H9 (cell line): ENCODE measurements around the gene S100P. TPM values are rescaled to one million over a fixed set of nuclear protein-coding genes. Genes with fewer than 3 reads are reported as not detected.

Source experiments
- DNase-seq: peaks from one replicate; pipeline ENCODE4 v3.0.0-alpha.2; 2017
- H2AFZ ChIP-seq: one replicate; pipeline ENCODE4 v1.6.1; 2013; ENCODE audit warnings: mild to moderate bottlenecking, low read length, control low read depth, moderate library complexity
- H2AK5ac ChIP-seq: 2 replicates; pipeline ENCODE4 v1.6.1; 2013; ENCODE audit warnings: low read length, control low read depth, mixed read lengths; ENCODE audit not compliant: insufficient read length
- H2BK120ac ChIP-seq: one replicate; pipeline ENCODE4 v1.6.1; 2013; ENCODE audit warnings: low read depth, mild to moderate bottlenecking, low read length, control low read depth, inconsistent platforms; ENCODE audit not compliant: poor library complexity, severe bottlenecking
- H2BK12ac ChIP-seq: 2 replicates; pipeline ENCODE4 v1.6.1; 2013; ENCODE audit warnings: low read length, control low read depth, mixed read lengths, low read depth; ENCODE audit not compliant: insufficient read length
- H2BK15ac ChIP-seq: 2 replicates; pipeline ENCODE4 v1.6.1; 2013; ENCODE audit warnings: low read depth, low read length, control low read depth
- H2BK20ac ChIP-seq: one replicate; pipeline ENCODE4 v1.6.1; 2013; ENCODE audit warnings: low read depth, mild to moderate bottlenecking, low read length, control low read depth, inconsistent platforms; ENCODE audit not compliant: poor library complexity, severe bottlenecking
- H2BK5ac ChIP-seq: 2 replicates; pipeline ENCODE4 v1.6.1; 2013; ENCODE audit warnings: low read length, control low read depth, mixed read lengths; ENCODE audit not compliant: insufficient read length
- H3K14ac ChIP-seq: 2 replicates; pipeline ENCODE4 v1.6.1; 2013; ENCODE audit warnings: low read length, control low read depth; ENCODE audit not compliant: insufficient read depth
- H3K18ac ChIP-seq: 2 replicates; pipeline ENCODE4 v1.6.1; 2013; ENCODE audit warnings: low read depth, mild to moderate bottlenecking, mixed read lengths, low read length, control low read depth; ENCODE audit not compliant: insufficient read length
- H3K23ac ChIP-seq: 2 replicates; pipeline ENCODE4 v1.6.1; 2013; ENCODE audit warnings: low read length, control low read depth, mixed read lengths, low read depth; ENCODE audit not compliant: insufficient read length
- H3K23me2 ChIP-seq: 2 replicates; pipeline ENCODE4 v1.6.1; 2013; ENCODE audit warnings: low read depth, mild to moderate bottlenecking, mixed read lengths, low read length, control low read depth; ENCODE audit not compliant: insufficient read length, poor library complexity, severe bottlenecking
- H3K27ac ChIP-seq: 2 replicates; pipeline ENCODE4 v1.5.1; 2013; ENCODE audit warnings: low read length, control low read depth, mixed read lengths, low read depth; ENCODE audit not compliant: insufficient read length
- H3K27me3 ChIP-seq: 2 replicates; pipeline ENCODE4 v1.6.1; 2013; ENCODE audit warnings: low read length, control low read depth, inconsistent platforms; ENCODE audit not compliant: insufficient read depth
- H3K4ac ChIP-seq: 2 replicates; pipeline ENCODE4 v1.6.1; 2013; ENCODE audit warnings: low read depth, mild to moderate bottlenecking, control low read depth, inconsistent platforms, low read length, moderate library complexity
- H3K4me1 ChIP-seq: 2 replicates; pipeline ENCODE4 v1.6.1; 2013; ENCODE audit warnings: low read length, control low read depth, inconsistent platforms; ENCODE audit not compliant: insufficient read depth
- H3K4me2 ChIP-seq: 2 replicates; pipeline ENCODE4 v1.6.1; 2013; ENCODE audit warnings: low read length, control low read depth, mixed read lengths; ENCODE audit not compliant: insufficient read length, insufficient read depth
- H3K56ac ChIP-seq: 2 replicates; pipeline ENCODE4 v1.6.1; 2013; ENCODE audit warnings: low read depth, mild to moderate bottlenecking, mixed read lengths, low read length, control low read depth; ENCODE audit not compliant: insufficient read length
- H3K79me1 ChIP-seq: 2 replicates; pipeline ENCODE4 v1.6.1; 2013; ENCODE audit warnings: low read depth, mild to moderate bottlenecking, moderate library complexity, low read length, control low read depth, inconsistent platforms; ENCODE audit not compliant: insufficient read depth, poor library complexity, severe bottlenecking
- H3K79me2 ChIP-seq: 2 replicates; pipeline ENCODE4 v1.6.1; 2013; ENCODE audit warnings: low read length, control low read depth, inconsistent platforms; ENCODE audit not compliant: insufficient read depth
- H3K9ac ChIP-seq: 2 replicates; pipeline ENCODE4 v1.6.1; 2013; ENCODE audit warnings: low read length, control low read depth, mixed read lengths; ENCODE audit not compliant: insufficient read length; ENCODE audit errors: extremely low read depth
- H3K9me3 ChIP-seq: one replicate; pipeline ENCODE4 v1.6.1; 2013; ENCODE audit warnings: low read depth, low read length, inconsistent platforms; ENCODE audit not compliant: control insufficient read depth
- H3T11ph ChIP-seq: one replicate; pipeline ENCODE4 v1.6.1; 2013; ENCODE audit warnings: mild to moderate bottlenecking, low read length, control low read depth, inconsistent platforms
- H4K20me1 ChIP-seq: one replicate; pipeline ENCODE4 v1.6.1; 2013; ENCODE audit not compliant: control insufficient read depth, insufficient read length, insufficient read depth
- H4K5ac ChIP-seq: 2 replicates; pipeline ENCODE4 v1.6.1; 2013; ENCODE audit warnings: low read depth, mild to moderate bottlenecking, mixed read lengths, low read length, control low read depth; ENCODE audit not compliant: insufficient read length
- H4K8ac ChIP-seq: replicated peaks from 2 replicates; pipeline ENCODE4 v1.6.1; 2013; ENCODE audit warnings: low read length, control low read depth, mixed read lengths, low read depth; ENCODE audit not compliant: insufficient read length
- H4K91ac ChIP-seq: 2 replicates; pipeline ENCODE4 v1.6.1; 2013; ENCODE audit warnings: low read depth, mild to moderate bottlenecking, moderate library complexity, mixed read lengths, low read length, control low read depth; ENCODE audit not compliant: insufficient read length
- H3K27ac Mint-ChIP-seq, 3 experiments: 2 replicates in 2 of 3; 3 replicates in 1 of 3; pipeline ENCODE4 v1.8.0; 2020 to 2021; ENCODE audit warnings: mixed read lengths in 3 of 3, mild to moderate bottlenecking in 1 of 3, moderate library complexity in 1 of 3
- H3K27me3 Mint-ChIP-seq: 2 replicates; pipeline ENCODE4 v1.8.0; 2021; ENCODE audit warnings: low read depth, mild to moderate bottlenecking, moderate library complexity, mixed read lengths
- H3K36me3 Mint-ChIP-seq, 3 experiments: 2 replicates in 2 of 3; 3 replicates in 1 of 3; pipeline ENCODE4 v1.8.0; 2020 to 2021; ENCODE audit warnings: low read depth in 3 of 3, mixed read lengths in 3 of 3; ENCODE audit not compliant: insufficient read depth in 1 of 3
- H3K4me1 Mint-ChIP-seq, 2 experiments: 2 replicates each; pipeline ENCODE4 v1.8.0; 2020; ENCODE audit warnings: mixed read lengths in 2 of 2
- H3K4me3 Mint-ChIP-seq, 2 experiments: 2 replicates in 1 of 2; 3 replicates in 1 of 2; pipeline ENCODE4 v1.8.0; 2020 to 2021; ENCODE audit warnings: mild to moderate bottlenecking in 2 of 2, mixed read lengths in 2 of 2, moderate library complexity in 1 of 2
- H3K9me3 Mint-ChIP-seq, 2 experiments: 2 replicates in 1 of 2; 3 replicates in 1 of 2; pipeline ENCODE4 v1.8.0; 2020; ENCODE audit warnings: mild to moderate bottlenecking in 2 of 2, mixed read lengths in 2 of 2, moderate library complexity in 1 of 2
- CTCF ChIP-seq: fragments of 200-600 bp; sonication (generic); conservative IDR thresholded peaks from 3 replicates; pipeline ENCODE4 v1.8.0; 2021; ENCODE audit warnings: antibody characterized with exemption, mild to moderate bottlenecking
- WGBS: extraction: QIAGEN DNeasy Blood & Tissue Kit; methylation state at CpG from one replicate; pipeline ENCODE4 v1.1.7; 2013; ENCODE audit warnings: missing lambda C conversion rate, low lambda C conversion rate, mixed read lengths; ENCODE audit not compliant: insufficient read length; ENCODE audit errors: extremely low coverage; 5-methylcytosine and 5-hydroxymethylcytosine counted together
- total RNA-seq: library from RNA; stranded (reverse); gene quantifications from 2 replicates; pipeline ENCODE4 v1.2.1, GENCODE V29; 2021

S100P gene
- total RNA-seq, 1 experiment from 2014 or later = not detected

GRCh38 chr4:6718932-6719610, 25.4 kb downstream of the S100P start:
- Mint-ChIP-seq H3K4me3 (peak overlapping the region in 1 of 2 experiments; percentile 6; a peak in 1 of 5 replicates), H3K36me3 (peaks cover 2 to 3% (median 3%) of the 10 kb centered on the region in 3 experiments; a peak in 3 of 7 replicates), H3K4me1 (peaks cover 9 to 23% of the 10 kb centered on the region in 2 experiments), H3K9me3 (peaks cover 2 to 3% of the 10 kb centered on the region in 2 experiments; a peak in 2 of 5 replicates), H3K27me3 (peaks cover 14% of the 10 kb centered on the region), H3K27ac (no peak overlapping the region)
- no peak overlapping the region for H4K5ac ChIP-seq
- no peak overlapping the region for H2BK120ac ChIP-seq
- no peaks in the 10 kb centered on the region for H3K9me3 ChIP-seq
- H2BK20ac ChIP-seq = no peak overlapping the region
- WGBS = no CpG with 5 or more reads among the region's 7 CpGs
- H2BK15ac ChIP-seq = no peak overlapping the region
- no peaks in the 10 kb centered on the region for H4K20me1 ChIP-seq
- H4K8ac ChIP-seq = no peak overlapping the region
- no peak overlapping the region for H3K18ac ChIP-seq
- no peak overlapping the region for H3K9ac ChIP-seq
- no peaks in the 10 kb centered on the region; the same call in 1 of the 2 replicates for H3K27me3 ChIP-seq
- no peak overlapping the region for H3K14ac ChIP-seq
- no peak overlapping the region for H2BK5ac ChIP-seq
- no peak for DNase-seq
- no peak overlapping the region for H3K27ac ChIP-seq
- no peak overlapping the region for H2AFZ ChIP-seq
- peaks cover 9% of the 10 kb centered on the region for H3K23me2 ChIP-seq
- H3K4ac ChIP-seq = no peak overlapping the region
- peaks cover 8% of the 10 kb centered on the region; the same call in 1 of the 2 replicates for H3K79me2 ChIP-seq
- no peak overlapping the region for H3K56ac ChIP-seq
- H3K23ac ChIP-seq = no peak overlapping the region
- no peak for TF ChIP-seq CTCF
- no peak overlapping the region for H2AK5ac ChIP-seq
- H4K91ac ChIP-seq = no peak overlapping the region
- H3K4me1 ChIP-seq = peaks cover 2% of the 10 kb centered on the region; the same call in 1 of the 2 replicates
- H3K4me2 ChIP-seq = no peak overlapping the region
- H3T11ph ChIP-seq = no peak overlapping the region
- H3K79me1 ChIP-seq = no peaks in the 10 kb centered on the region
- H2BK12ac ChIP-seq = no peak overlapping the region
